Mucosa of rectum (tissue), 2 donors: ENCODE measurements around the gene ENTR1.

Experiments used
- H3K27ac ChIP-seq, 2 donors: one replicate each; pipeline ENCODE4 v1.7.0; 2013; ENCODE audit warnings: inconsistent platforms in 2 of 2, low read depth in 2 of 2, low read length in 2 of 2
- H3K27me3 ChIP-seq, 2 donors: one replicate each; pipeline ENCODE4 v1.7.0; 2013; ENCODE audit warnings: low read length in 2 of 2; ENCODE audit not compliant: control insufficient read depth in 2 of 2, insufficient read depth in 2 of 2
- H3K36me3 ChIP-seq, 2 donors: one replicate each; pipeline ENCODE4 v1.7.0; 2013; ENCODE audit warnings: low read length in 2 of 2; ENCODE audit not compliant: control insufficient read depth in 2 of 2, insufficient read depth in 2 of 2
- H3K4me1 ChIP-seq, 2 donors: one replicate each; pipeline ENCODE4 v1.7.0; 2013; ENCODE audit warnings: low read length in 2 of 2, mild to moderate bottlenecking in 1 of 2; ENCODE audit not compliant: control insufficient read depth in 2 of 2, insufficient read depth in 2 of 2
- H3K4me3 ChIP-seq, 2 donors: one replicate each; pipeline ENCODE4 v1.7.0; 2013; ENCODE audit warnings: low read length in 2 of 2
- H3K9ac ChIP-seq, 2 donors: one replicate each; pipeline ENCODE4 v1.7.0; 2013; ENCODE audit warnings: low read length in 2 of 2, low read depth in 1 of 2, mild to moderate bottlenecking in 1 of 2
- H3K9me3 ChIP-seq, 2 donors: one replicate each; pipeline ENCODE4 v1.7.0; 2013; ENCODE audit warnings: low read length in 2 of 2; ENCODE audit not compliant: control insufficient read depth in 2 of 2
- donor health status: healthy.
- donor health status: Normal muscosa, but diverticular disease.

The ENTR1 gene

DNA sequence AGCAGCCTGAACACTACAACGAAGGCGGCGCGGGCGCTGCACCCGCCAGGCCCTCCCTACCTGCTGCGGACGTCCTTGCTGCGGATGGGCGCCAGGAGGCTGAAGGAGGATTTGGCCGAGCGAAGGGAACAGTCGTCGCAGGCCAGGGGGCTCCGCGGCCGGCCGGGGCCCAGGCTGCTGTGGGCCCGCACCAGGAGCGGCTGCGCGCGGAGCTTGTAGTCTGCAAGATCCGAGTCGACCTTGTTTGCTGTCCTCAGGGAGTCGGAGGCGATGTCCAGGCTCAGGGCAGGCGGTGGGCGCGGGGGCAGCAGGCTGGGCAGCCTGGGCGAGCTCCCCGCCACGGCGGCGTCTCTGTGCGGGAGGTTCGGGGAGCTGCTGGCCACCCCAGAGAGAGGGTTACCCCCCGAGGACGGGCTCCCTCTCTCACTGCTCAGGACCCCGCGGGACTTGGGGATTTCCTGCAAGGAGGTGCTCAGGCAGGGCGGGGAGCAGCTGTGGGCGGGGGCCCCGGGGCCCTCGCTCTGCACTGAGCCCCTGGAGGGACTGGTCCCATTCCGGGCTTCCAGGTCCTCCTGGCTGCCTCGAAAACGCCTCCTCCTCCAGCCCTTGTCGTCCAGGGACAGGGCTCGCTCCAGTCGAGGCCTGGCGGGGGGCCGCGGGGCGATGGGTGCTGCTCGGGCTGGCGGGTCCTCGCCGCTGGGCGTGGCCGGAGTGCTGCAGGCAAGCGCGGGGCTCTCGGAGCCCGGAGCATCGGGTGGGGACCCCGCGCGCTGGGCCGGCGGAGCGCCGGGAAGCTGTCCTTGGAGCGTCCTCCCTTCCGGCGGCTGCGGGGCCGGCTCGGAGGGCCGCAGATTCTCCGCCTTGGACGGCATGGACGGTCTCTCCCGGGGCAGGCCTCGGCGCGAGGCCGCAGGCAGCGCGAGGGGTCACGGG, 28.4 kb upstream of the ENTR1 start:
- Histone ChIP-seq H3K27ac (peak overlapping the region; percentile 41 to 52), H3K9me3 (no peaks in the 10 kb centered on the region), H3K27me3 (no peaks in the 10 kb centered on the region), H3K4me1 (peaks cover 16 to 17% of the 10 kb centered on the region in 2 donors), H3K4me3 (peak overlapping the region; percentile 72 to 73), H3K36me3 (peaks cover 8 to 34% of the 10 kb centered on the region in 2 donors), H3K9ac (peak overlapping the region; percentile 44 to 80)

DNA sequence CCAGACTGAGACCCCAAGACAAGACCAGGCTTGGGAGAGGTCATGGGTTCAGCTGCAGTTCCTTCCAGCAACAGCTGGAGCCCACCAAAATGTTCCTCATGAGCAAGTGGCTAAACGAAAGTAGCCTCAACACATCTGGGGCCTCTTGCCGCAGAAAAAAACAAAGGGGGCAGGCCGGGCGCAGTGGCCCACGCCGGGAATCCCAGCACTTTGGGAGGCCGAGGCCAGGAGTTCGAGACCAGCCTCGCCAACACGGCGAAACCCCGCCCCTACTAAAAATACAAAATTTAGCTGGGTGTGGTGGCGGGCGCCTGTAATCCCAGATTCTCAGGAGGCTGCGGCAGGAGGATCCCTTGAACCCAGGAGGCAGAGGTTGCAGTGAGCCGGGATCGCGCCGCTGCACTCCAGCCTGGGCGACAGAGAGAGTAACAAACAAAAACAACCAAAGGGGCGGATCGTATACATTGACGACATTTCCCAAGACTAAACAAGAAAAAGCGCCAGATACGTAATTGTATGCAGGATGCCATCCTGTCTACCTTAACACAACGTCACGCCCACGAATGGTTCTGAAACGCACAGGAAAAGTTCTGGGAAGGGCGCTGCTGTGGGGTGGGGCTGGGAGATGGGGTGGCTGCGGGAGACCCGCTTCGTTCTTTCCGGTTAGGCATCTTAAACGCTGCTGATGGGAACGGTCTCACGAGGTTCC, 27.6 kb upstream of the ENTR1 start:
- Histone ChIP-seq H3K4me1 (peaks cover 16 to 17% of the 10 kb centered on the region in 2 donors), H3K36me3 (peaks cover 7 to 27% of the 10 kb centered on the region in 2 donors), H3K27ac (no peak overlapping the region)

DNA sequence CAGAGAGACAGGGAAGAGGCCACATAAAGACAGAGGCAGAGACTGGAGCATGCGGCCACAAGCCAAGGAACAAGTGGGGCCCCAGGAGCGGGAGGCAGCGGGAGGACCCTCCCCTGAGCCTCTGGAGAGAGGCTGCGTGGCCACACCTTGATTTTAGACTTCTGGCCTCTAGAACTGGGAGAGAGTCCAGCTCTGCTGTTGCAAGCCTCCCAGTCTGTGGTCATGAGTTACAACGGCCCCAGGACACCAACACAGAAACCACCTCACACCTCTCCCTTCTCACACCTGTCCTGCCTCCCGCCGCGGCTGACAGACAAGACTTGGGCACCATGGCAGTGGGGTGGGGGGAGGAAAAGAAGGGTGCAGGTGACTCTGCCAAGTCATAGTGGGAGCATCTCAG, 27.0 kb upstream of the ENTR1 start:
- no peak overlapping the region for H3K27ac ChIP-seq
- peaks cover 8 to 26% of the 10 kb centered on the region in 2 donors for H3K36me3 ChIP-seq
- peak overlapping the region in 1 of 2 donors; percentile 26 for H3K4me3 ChIP-seq
- no peaks in the 10 kb centered on the region for H3K27me3 ChIP-seq
- H3K9me3 ChIP-seq, result no peaks in the 10 kb centered on the region
- peak overlapping the region; percentile 9 to 41 for H3K9ac ChIP-seq
- H3K4me1 ChIP-seq, result peaks cover 16 to 17% of the 10 kb centered on the region in 2 donors

More for the DNA sequence above, 27.6 kb upstream of the ENTR1 start:
- H3K4me3 ChIP-seq, result peak overlapping the region; percentile 72 to 73
- H3K9me3 ChIP-seq, result no peaks in the 10 kb centered on the region
- H3K27me3 ChIP-seq, result no peaks in the 10 kb centered on the region
- H3K9ac ChIP-seq, result peak overlapping the region; percentile 44 to 80

DNA sequence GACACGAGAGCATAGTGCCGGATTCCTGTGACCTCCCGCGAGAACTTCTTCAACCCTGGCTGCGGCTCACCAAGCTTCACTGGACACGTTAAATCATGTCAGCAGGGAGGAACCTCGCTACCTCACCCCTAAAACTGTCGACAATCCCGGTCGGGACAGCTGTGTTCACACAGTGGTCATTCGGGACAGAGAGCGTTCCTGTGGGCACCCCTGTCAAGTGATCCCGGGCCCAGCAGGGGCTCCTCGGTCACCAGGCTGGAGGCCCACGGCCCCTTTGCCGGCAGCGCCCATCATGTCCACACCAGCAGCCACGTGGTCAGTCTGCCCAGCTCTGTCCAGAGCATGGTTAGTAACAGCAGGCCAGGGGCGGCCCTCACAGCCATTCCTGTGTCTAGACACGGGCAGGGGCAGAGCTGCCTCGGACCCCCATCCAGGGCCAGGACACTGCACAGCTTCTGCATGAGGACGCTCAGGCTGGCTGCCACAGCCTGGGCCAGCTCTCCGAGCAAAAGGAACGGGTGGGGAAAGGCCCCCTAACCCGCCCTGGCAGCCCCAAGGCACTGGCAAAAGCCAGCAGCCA, 25.7 kb upstream of the ENTR1 start:
- Histone ChIP-seq H3K9me3 (no peaks in the 10 kb centered on the region), H3K27ac (no peak overlapping the region), H3K9ac (no peak overlapping the region), H3K36me3 (peaks cover 10 to 18% of the 10 kb centered on the region in 2 donors), H3K4me1 (peaks cover 16 to 17% of the 10 kb centered on the region in 2 donors), H3K27me3 (no peaks in the 10 kb centered on the region), H3K4me3 (no peak overlapping the region)

DNA sequence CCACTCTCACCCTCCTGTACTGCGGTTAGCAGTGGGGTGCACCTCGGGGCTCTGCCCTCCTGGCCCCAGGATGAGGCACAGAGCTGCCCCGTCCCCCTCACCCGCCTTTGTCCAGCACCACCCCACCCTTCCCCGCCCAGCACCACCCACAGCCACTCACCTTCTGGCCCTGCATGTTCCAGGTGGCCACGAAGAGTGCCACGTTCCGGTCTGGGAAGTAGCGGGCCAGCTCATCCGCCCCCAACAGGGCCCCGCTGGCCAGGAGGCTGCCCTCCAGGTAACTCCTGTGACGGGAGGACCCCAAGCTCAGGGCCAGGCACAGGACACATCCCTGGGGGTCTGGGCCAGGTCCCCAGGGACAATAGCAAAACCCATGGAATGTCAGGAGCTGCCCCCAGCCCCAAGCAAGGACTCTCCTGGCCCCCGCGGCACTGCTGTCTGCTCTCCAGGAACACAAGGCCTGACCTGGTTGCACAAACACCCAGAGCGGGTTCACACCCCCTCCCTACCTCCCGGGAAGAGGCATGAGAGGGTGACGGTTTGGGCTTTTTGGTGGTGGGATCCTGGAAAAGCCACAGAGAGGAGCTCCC, 24.3 kb upstream of the ENTR1 start:
- no peak overlapping the region for H3K4me3 ChIP-seq
- H3K9me3 ChIP-seq, result no peaks in the 10 kb centered on the region
- H3K4me1 ChIP-seq, result peaks cover 14 to 16% of the 10 kb centered on the region in 2 donors
- H3K9ac ChIP-seq, result no peak overlapping the region
- H3K27me3 ChIP-seq, result no peaks in the 10 kb centered on the region
- H3K36me3 ChIP-seq, result peaks cover 10 to 15% of the 10 kb centered on the region in 2 donors
- H3K27ac ChIP-seq, result no peak overlapping the region

DNA sequence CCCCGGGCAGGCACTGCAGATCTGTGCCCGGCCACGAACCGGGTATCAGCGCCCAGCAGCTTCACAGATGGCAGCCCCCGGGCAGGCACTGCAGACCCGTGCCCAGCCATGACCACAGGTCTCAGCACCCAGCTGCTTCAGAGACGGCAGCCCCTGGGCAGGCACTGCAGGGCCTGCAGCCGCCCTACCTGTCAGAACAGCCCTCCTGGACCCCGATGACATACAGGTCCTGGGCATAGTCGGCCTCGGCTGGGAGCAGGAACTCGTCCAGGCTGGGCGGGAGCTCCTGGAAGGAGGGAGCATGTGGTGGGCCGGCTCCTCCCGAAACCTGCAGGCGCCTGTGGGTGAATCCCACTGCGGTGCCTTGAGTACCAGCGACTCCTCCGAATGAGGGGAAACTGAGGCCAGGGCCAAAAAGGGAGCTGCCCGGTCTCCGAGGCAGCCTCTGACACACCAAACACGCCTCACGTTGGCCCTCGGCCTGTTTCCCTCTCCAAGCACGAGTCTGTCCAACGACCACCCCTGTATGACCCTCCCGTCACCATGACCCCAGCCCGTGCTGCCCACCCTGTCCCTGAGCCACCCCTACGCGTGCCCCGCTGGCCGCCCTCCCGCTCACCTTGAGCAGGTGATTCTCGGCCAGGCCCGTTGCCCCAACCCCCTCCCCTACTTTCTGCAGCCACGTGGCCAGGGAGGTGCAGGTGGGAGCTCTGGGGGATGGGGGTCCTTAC, 23.6 kb upstream of the ENTR1 start:
- Histone ChIP-seq H3K9ac (no peak overlapping the region), H3K4me3 (no peak overlapping the region), H3K27me3 (no peaks in the 10 kb centered on the region), H3K9me3 (no peaks in the 10 kb centered on the region), H3K4me1 (peaks cover 14 to 15% of the 10 kb centered on the region in 2 donors), H3K36me3 (peaks cover 12 to 21% of the 10 kb centered on the region in 2 donors), H3K27ac (no peak overlapping the region)

DNA sequence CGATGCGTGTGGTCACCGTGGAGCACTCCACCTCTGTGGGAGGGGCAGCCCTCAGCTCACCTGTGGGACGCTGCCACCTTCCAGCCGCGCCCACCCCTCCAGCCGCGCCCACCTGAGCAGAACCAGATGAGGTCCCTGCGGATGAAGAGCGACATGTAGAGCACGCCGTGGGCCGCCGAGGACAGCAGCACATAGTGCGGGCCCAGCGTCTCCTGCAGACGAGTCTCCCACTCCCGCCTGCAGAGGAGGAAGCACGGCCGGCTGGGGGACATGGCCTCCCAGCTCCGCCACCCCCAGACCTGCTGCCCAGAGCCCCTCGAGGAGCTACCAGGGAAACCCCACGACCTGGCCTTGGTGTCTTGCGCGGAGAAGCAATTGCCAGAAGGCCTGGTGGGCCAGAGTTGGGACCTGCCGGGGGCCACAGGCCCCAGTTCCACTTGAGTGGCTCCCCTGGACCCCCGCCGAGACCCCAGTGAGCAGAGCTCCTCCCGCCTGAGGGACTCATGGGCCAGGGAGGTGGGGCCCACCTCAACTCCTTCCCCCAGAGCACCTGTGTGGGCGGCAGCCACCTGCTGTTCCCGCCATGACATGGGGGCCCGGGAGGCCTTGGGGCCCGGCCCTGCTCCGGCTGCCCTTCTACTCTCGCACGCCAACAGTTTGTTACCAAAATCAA, 22.8 kb upstream of the ENTR1 start:
- peaks cover 6 to 9% of the 10 kb centered on the region in 2 donors for H3K4me1 ChIP-seq
- H3K9ac ChIP-seq, result no peak overlapping the region
- peaks cover 13 to 26% of the 10 kb centered on the region in 2 donors for H3K36me3 ChIP-seq
- no peak overlapping the region for H3K27ac ChIP-seq
- H3K27me3 ChIP-seq, result no peaks in the 10 kb centered on the region
- H3K4me3 ChIP-seq, result no peak overlapping the region
- no peaks in the 10 kb centered on the region for H3K9me3 ChIP-seq

DNA sequence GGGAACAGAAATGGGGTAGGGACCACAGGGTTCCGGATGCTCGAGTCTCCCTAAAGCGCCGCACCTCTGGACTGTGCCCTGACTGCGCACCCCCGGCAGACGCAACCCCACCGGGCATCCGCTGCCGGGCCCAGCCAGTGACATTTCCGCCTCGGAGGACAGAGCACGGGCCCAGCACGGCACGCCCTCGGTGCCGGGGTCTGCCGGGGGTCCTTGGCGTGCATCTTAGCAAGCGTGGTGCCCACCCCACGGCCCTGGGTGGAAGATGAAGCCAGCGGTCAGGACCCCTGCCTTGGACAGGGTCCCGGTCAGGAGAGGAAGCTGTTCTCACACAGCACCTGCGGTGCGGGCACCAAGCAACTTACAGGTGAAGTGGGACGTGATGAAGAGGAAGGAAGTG, 22.2 kb upstream of the ENTR1 start:
- H3K9ac ChIP-seq, result no peak overlapping the region
- H3K27ac ChIP-seq, result no peak overlapping the region
- H3K36me3 ChIP-seq, result peaks cover 13 to 25% of the 10 kb centered on the region in 2 donors
- H3K4me1 ChIP-seq, result peaks cover 4 to 5% of the 10 kb centered on the region in 2 donors
- no peaks in the 10 kb centered on the region for H3K9me3 ChIP-seq
- H3K4me3 ChIP-seq, result no peak overlapping the region
- no peaks in the 10 kb centered on the region for H3K27me3 ChIP-seq

DNA sequence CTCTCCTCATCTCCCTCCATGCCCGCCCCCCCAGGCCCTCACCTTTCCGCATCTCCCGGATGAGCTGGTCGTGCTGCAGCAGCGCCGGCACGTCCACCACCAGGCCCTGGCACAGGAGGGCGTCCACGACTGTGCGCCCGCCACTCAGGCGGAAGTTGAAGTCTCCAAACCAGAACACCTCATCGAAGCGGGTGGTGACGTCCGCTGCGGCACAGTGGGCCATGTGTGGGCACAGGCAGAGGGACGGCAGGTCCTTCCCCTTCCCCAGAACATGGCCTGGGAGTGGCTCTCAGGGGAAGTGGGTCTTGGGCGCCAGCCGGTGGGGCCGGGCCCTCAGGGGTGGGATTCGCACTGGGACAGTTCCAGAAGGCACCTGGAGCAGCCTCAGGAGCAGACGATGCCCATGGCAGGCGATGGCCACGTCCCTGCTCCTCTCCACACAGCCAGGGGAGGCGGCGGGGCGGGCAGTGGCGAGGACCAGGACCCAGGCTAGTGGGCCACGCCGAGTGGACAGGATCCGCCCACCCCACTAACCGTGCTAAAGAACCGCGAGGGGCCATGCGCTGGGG, 21.5 kb upstream of the ENTR1 start:
- Histone ChIP-seq H3K27ac (no peak overlapping the region), H3K36me3 (peaks cover 13 to 25% of the 10 kb centered on the region in 2 donors), H3K9me3 (no peaks in the 10 kb centered on the region)

More for the DNA sequence above, 21.5 kb upstream of the ENTR1 start:
- H3K9ac ChIP-seq, result no peak overlapping the region
- no peaks in the 10 kb centered on the region for H3K4me1 ChIP-seq
- H3K27me3 ChIP-seq, result no peaks in the 10 kb centered on the region
- H3K4me3 ChIP-seq, result no peak overlapping the region
